HG03469 (cell line): ENCODE results near the gene CDK14.
"Not testable (repeated sequence)": the region's sequence is repeated elsewhere in the genome, so short reads cannot be mapped to it uniquely, and the experiment has no call there.

Experiments
- ATAC-seq: cut with Tn5 transposase; IDR thresholded peaks from one replicate; pipeline ENCODE4 v1.9.1; 2021; ENCODE audit warnings: mild to moderate bottlenecking, moderate library complexity, moderate number of reproducible peaks; ENCODE audit not compliant: unreplicated experiment

CDK14 gene

GRCh38 chr7:90777041-90777440 is 180.9 kb downstream of the CDK14 start:
- ATAC-seq: peak; percentile 82

GRCh38 chr7:90777465-90777864 is 181.3 kb downstream of the CDK14 start:
- peak; percentile 31 for ATAC-seq

- ATAC-seq: no peak
Measured at GRCh38 chr7:90777886-90778285, 181.8 kb downstream of the CDK14 start.

GRCh38 chr7:90788052-90788451 is 191.9 kb downstream of the CDK14 start:
- no peak for ATAC-seq

- no peak for ATAC-seq
Measured at GRCh38 chr7:90789736-90790306, 193.7 kb downstream of the CDK14 start.

GRCh38 chr7:90791596-90791995 is 195.5 kb downstream of the CDK14 start:
- ATAC-seq: no peak

- no peak for ATAC-seq
Measured at GRCh38 chr7:90792301-90792700, 196.2 kb downstream of the CDK14 start.

- not testable (repeated sequence) for ATAC-seq
Measured at GRCh38 chr7:90794234-90794633, 198.1 kb downstream of the CDK14 start.

GRCh38 chr7:90797596-90797995 is 201.5 kb downstream of the CDK14 start:
- ATAC-seq: no peak

GRCh38 chr7:90804370-90804769 is 208.2 kb downstream of the CDK14 start:
- ATAC-seq: no peak

GRCh38 chr7:90815552-90815951 is 219.4 kb downstream of the CDK14 start:
- not testable (repeated sequence) for ATAC-seq

GRCh38 chr7:90816511-90817142 is 220.5 kb downstream of the CDK14 start:
- peak; percentile 100 for ATAC-seq

- ATAC-seq: no peak
Measured at GRCh38 chr7:90817151-90817550, 221.0 kb downstream of the CDK14 start.

GRCh38 chr7:90817846-90818245 is 221.7 kb downstream of the CDK14 start:
- no peak for ATAC-seq

GRCh38 chr7:90818341-90818740 is 222.2 kb downstream of the CDK14 start:
- ATAC-seq: no peak

GRCh38 chr7:90821961-90822620 is 226.0 kb downstream of the CDK14 start:
- ATAC-seq: no peak

- no peak for ATAC-seq
Measured at GRCh38 chr7:90824386-90825307, 228.5 kb downstream of the CDK14 start.

GRCh38 chr7:90825779-90826178 is 229.7 kb downstream of the CDK14 start:
- ATAC-seq: no peak

- ATAC-seq: no peak
Measured at GRCh38 chr7:90828601-90829000, 232.5 kb downstream of the CDK14 start.

GRCh38 chr7:90830308-90830707 is 234.2 kb downstream of the CDK14 start:
- ATAC-seq: no peak

- no peak for ATAC-seq
Measured at GRCh38 chr7:90832726-90833125, 236.6 kb downstream of the CDK14 start.
